Measurements from ENCODE around the gene WDR6. TPM values are rescaled to one million over a fixed set of nuclear protein-coding genes. Genes with fewer than 3 reads are reported as not detected.

WDR6 gene
- total and polyA plus RNA-seq, 2 donors (not counting 1 experiment from before 2014, with no cell fraction given), result 58.7 to 77.9 TPM

DNA sequence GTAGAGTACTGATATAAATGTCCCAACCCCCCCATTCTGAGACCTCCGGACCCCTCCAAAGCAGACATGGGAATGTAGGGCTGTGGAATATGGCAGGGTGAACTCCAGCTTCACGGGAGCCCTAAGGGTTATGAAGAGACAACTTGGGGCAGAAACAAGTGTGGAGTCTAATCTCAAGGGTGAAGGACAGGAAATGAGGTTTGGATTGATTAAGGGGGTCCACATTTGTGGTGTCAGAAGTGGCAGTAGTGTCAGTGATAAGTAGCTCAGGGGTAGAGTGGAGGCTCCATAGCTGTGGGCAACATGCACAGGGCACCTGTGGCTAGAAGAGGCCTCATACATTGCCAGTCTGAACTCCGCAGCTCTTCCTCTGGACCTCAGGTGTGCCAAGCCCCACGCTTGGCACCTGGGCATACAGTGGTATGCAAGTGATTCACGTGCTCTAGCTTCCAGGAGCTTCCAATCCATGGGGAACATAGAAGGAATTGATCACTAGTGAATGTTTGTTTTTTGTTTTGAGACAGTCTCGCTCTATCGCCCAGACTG lies 21.3 kb upstream of the WDR6 start:
- TF ChIP-seq EZH2 (IDR thresholded peaks at IDR 0.05; ENCODE audit: low read length, missing control alignments), result no peak
- TF ChIP-seq, protein P1, sequence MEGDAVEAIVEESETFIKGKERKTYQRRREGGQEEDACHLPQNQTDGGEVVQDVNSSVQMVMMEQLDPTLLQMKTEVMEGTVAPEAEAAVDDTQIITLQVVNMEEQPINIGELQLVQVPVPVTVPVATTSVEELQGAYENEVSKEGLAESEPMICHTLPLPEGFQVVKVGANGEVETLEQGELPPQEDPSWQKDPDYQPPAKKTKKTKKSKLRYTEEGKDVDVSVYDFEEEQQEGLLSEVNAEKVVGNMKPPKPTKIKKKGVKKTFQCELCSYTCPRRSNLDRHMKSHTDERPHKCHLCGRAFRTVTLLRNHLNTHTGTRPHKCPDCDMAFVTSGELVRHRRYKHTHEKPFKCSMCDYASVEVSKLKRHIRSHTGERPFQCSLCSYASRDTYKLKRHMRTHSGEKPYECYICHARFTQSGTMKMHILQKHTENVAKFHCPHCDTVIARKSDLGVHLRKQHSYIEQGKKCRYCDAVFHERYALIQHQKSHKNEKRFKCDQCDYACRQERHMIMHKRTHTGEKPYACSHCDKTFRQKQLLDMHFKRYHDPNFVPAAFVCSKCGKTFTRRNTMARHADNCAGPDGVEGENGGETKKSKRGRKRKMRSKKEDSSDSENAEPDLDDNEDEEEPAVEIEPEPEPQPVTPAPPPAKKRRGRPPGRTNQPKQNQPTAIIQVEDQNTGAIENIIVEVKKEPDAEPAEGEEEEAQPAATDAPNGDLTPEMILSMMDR (conservative IDR thresholded peaks at IDR 0.05 in 1 of 2, IDR thresholded peaks at IDR 0.05 in 1 of 2; ENCODE audit: low read depth in 1 of 2, low read length in 2 of 2), result no peak
- no peak for DNase-seq (ENCODE audit: low read depth in 2 of 2)
- Histone ChIP-seq H3K27ac (ENCODE audit: insufficient read depth, low read length) (no peak overlapping the region), H3K9ac (ENCODE audit: insufficient read depth, low read length) (no peak overlapping the region), H3K79me2 (ENCODE audit: control insufficient read depth, insufficient read depth, low read length) (peaks cover 7% of the 10 kb centered on the region), H3K36me3 (ENCODE audit: control insufficient read depth, insufficient read depth, low read length) (peaks cover 2% of the 10 kb centered on the region), H3K27me3 (ENCODE audit: control insufficient read depth, insufficient read depth, low read length) (no peaks in the 10 kb centered on the region), H4K20me1 (ENCODE audit: control insufficient read depth, extremely low read depth, insufficient read depth, low read length) (no peaks in the 10 kb centered on the region), H3K4me2 (ENCODE audit: extremely low read depth, insufficient read depth, low read length) (no peak overlapping the region), H3K4me3 (replicated peaks in 1 of 4; ENCODE audit: control extremely low read depth in 1 of 4, insufficient read depth in 1 of 4, low read depth in 3 of 4, low read length in 4 of 4) (no peak overlapping the region), H3K9me3 (ENCODE audit: control insufficient read depth, insufficient read depth, low read depth, low read length) (no peaks in the 10 kb centered on the region), H3K4me1 (ENCODE audit: control insufficient read depth, extremely low read depth, insufficient read depth, low read length) (peaks cover 5% of the 10 kb centered on the region), H2AFZ (ENCODE audit: low read length) (no peak overlapping the region)

DNA sequence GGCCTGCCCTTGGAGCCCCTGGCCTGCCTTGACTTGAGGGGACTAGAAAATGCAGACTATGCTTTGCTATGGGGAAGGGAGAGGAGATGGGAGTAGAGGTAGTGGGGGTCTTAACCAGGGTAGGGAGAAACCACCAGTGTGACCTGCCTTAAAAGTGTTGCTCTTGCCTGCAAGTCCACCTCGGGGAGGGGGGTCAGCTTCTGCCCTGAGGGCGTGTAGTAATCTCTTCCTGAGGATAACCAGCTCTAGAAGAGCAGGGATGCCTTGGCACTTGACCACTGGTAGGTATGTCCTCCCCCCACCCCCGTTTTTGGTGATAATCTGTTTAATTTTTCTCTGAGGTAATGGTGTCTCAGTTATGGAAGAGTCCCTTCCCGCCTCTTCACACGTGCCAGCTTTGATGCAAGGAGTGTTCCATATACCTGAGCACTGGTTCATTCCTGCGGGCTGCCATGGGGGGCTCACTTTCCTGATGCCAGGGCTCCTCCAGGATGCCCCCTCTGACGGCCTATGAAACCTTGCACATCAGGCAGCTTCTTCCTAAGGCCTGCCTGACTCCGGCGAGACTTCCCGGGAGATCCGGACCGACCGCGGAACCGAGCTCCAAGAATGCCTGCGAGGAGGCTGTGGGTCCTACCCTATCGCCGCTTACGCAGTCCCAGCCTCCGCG lies 17.9 kb upstream of the WDR6 start:
- Histone ChIP-seq H3K36me3 (ENCODE audit: control insufficient read depth, insufficient read depth, low read length) (peaks cover 2% of the 10 kb centered on the region), H3K4me1 (ENCODE audit: control insufficient read depth, extremely low read depth, insufficient read depth, low read length) (peaks cover 12% of the 10 kb centered on the region), H3K4me3 (replicated peaks in 1 of 4; ENCODE audit: control extremely low read depth in 1 of 4, insufficient read depth in 1 of 4, low read depth in 3 of 4, low read length in 4 of 4) (peak overlapping the region; percentile 50 to 85 (median 78)), H3K27me3 (ENCODE audit: control insufficient read depth, insufficient read depth, low read length) (no peaks in the 10 kb centered on the region), H3K9ac (ENCODE audit: insufficient read depth, low read length) (peak overlapping the region; percentile 92), H2AFZ (ENCODE audit: low read length) (peak overlapping the region; percentile 60), H4K20me1 (ENCODE audit: control insufficient read depth, extremely low read depth, insufficient read depth, low read length) (no peaks in the 10 kb centered on the region), H3K9me3 (ENCODE audit: control insufficient read depth, insufficient read depth, low read depth, low read length) (no peaks in the 10 kb centered on the region), H3K79me2 (ENCODE audit: control insufficient read depth, insufficient read depth, low read length) (peaks cover 25% of the 10 kb centered on the region), H3K27ac (ENCODE audit: insufficient read depth, low read length) (peak overlapping the region; percentile 94), H3K4me2 (ENCODE audit: extremely low read depth, insufficient read depth, low read length) (peak overlapping the region; percentile 69)
- DNase-seq (ENCODE audit: low read depth in 2 of 2), result peak in 1 of 2 donors; percentile 17
- TF ChIP-seq, protein P1 (conservative IDR thresholded peaks at IDR 0.05 in 1 of 2, IDR thresholded peaks at IDR 0.05 in 1 of 2; ENCODE audit: low read depth in 1 of 2, low read length in 2 of 2), result no peak
- TF ChIP-seq EZH2 (IDR thresholded peaks at IDR 0.05; ENCODE audit: low read length, missing control alignments), result no peak

DNA sequence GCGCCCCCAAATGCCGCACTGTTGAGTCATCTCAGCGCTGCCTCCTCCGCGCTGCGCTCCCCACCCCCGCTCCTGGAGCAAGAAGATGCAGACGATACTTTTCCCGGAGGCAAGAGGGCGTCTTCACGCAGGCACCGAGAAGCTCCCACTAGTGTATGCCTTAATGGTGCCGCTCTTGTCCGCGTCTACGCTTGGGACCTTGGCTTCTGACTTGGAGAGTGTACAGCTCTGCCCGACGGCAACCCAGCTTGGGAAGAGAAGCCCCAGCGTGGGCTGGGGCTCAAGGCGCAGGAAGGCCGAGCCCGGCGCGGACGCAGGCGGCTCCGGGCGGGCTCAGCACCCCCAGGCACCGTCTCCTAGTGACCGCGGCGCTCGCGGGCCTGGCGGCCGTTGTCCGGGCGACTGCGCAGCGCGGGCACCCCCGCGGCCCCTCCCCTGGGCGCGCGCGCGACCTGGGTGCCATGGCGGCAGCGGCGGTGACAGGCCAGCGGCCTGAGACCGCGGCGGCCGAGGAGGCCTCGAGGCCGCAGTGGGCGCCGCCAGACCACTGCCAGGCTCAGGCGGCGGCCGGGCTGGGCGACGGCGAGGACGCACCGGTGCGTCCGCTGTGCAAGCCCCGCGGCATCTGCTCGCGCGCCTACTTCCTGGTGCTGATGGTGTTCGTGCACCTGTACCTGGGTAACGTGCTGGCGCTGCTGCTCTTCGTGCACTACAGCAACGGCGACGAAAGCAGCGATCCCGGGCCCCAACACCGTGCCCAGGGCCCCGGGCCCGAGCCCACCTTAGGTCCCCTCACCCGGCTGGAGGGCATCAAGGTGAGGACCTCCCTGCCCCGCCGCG lies 17.2 kb upstream of the WDR6 start, which contains the start of gene P4HTM:
P4HTM (plus strand) TSS at position 446 of the 840 bp plus-strand sequence; CDS start at position 462, 16 bp downstream.
- Histone ChIP-seq H3K27me3 (ENCODE audit: control insufficient read depth, insufficient read depth, low read length) (no peaks in the 10 kb centered on the region), H4K20me1 (ENCODE audit: control insufficient read depth, extremely low read depth, insufficient read depth, low read length) (no peaks in the 10 kb centered on the region), H3K4me3 (replicated peaks in 1 of 4; ENCODE audit: control extremely low read depth in 1 of 4, insufficient read depth in 1 of 4, low read depth in 3 of 4, low read length in 4 of 4) (peak within 1 kb of the TSS; percentile 79 to 85 (median 82)), H3K4me2 (ENCODE audit: extremely low read depth, insufficient read depth, low read length) (peak within 1 kb of the TSS; percentile 81), H3K9ac (ENCODE audit: insufficient read depth, low read length) (peak within 1 kb of the TSS; percentile 92), H3K9me3 (ENCODE audit: control insufficient read depth, insufficient read depth, low read depth, low read length) (no peaks in the 10 kb centered on the region), H2AFZ (ENCODE audit: low read length) (peak within 1 kb of the TSS; percentile 86), H3K79me2 (ENCODE audit: control insufficient read depth, insufficient read depth, low read length) (peaks cover 25% of the 10 kb centered on the region), H3K27ac (ENCODE audit: insufficient read depth, low read length) (peak within 1 kb of the TSS; percentile 94), H3K36me3 (ENCODE audit: control insufficient read depth, insufficient read depth, low read length) (peaks cover 2% of the 10 kb centered on the region), H3K4me1 (ENCODE audit: control insufficient read depth, extremely low read depth, insufficient read depth, low read length) (peaks cover 12% of the 10 kb centered on the region)
- DNase-seq (ENCODE audit: low read depth in 2 of 2), result peak; percentile 91 to 95
- TF ChIP-seq, protein P1 (conservative IDR thresholded peaks at IDR 0.05 in 1 of 2, IDR thresholded peaks at IDR 0.05 in 1 of 2; ENCODE audit: low read depth in 1 of 2, low read length in 2 of 2), result peak; percentile 55 to 61
- TF ChIP-seq EZH2 (IDR thresholded peaks at IDR 0.05; ENCODE audit: low read length, missing control alignments), result no peak

Data from fibroblast of lung (primary cell).